ENCODE results near the gene SLC12A6. TPM values are rescaled to one million over a fixed set of nuclear protein-coding genes. Genes with fewer than 3 reads are reported as not detected.

The SLC12A6 gene
- total RNA-seq, 1 experiment from 2014 or later = 19.5 TPM

GRCh38 chr15:34262362-34262761 is 75.2 kb downstream of the SLC12A6 start:
- CTCF ChIA-PET = no interaction called here
- intact Hi-C loops (cut with micrococcal nuclease; ENCODE audit: unreplicated experiment) = no loop called here

GRCh38 chr15:34259566-34259965 is 78.0 kb downstream of the SLC12A6 start:
- H3K4me1 ChIP-seq (ENCODE audit: control insufficient read depth, insufficient read depth, low read length) = no peaks in the 10 kb centered on the region
- no peaks in the 10 kb centered on the region for H3K36me3 ChIP-seq (ENCODE audit: control insufficient read depth, insufficient read depth, low read length)
- no peaks in the 10 kb centered on the region for H3K9me3 ChIP-seq (ENCODE audit: control insufficient read depth, insufficient read depth, low read depth, low read length)
- POLR2A ChIA-PET = no interaction called here
- intact Hi-C loops (cut with micrococcal nuclease; ENCODE audit: unreplicated experiment) (no loop called here), in situ Hi-C loops (cut with HindIII; ENCODE audit: low pct_unique_long_range_greater_than_20kb, low sequenced_read_pairs) (no loop called here)
- H3K4me3 ChIP-seq (ENCODE audit: low read depth in 2 of 2, low read length in 2 of 2) = no peak overlapping the region
- DNase-seq (ENCODE audit: low read depth, low spot score) (no peak), ATAC-seq (no peak)
- H3K27me3 ChIP-seq (ENCODE audit: control insufficient read depth, insufficient read depth, low read length) = no peaks in the 10 kb centered on the region
- H3K27ac ChIP-seq (ENCODE audit: low read length) = no peak overlapping the region
- CTCF ChIA-PET = no interaction called here
- BruUV-seq (replicated peaks) = no TSS peak
- TF ChIP-seq CTCF (IDR thresholded peaks at IDR 0.05) (no peak), REST (IDR thresholded peaks at IDR 0.05; ENCODE audit: insufficient read depth in 1 of 2, low read depth in 2 of 2, low read length in 1 of 2) (no peak)

More at GRCh38 chr15:34262362-34262761, 75.2 kb downstream of the SLC12A6 start:
- in situ Hi-C loops (cut with HindIII; ENCODE audit: low pct_unique_long_range_greater_than_20kb, low sequenced_read_pairs) = no loop called here
- DNase-seq (ENCODE audit: low read depth, low spot score) = no peak
- no peaks in the 10 kb centered on the region for H3K9me3 ChIP-seq (ENCODE audit: control insufficient read depth, insufficient read depth, low read depth, low read length)
- no peak for ATAC-seq
- no peaks in the 10 kb centered on the region for H3K27me3 ChIP-seq (ENCODE audit: control insufficient read depth, insufficient read depth, low read length)
- no peaks in the 10 kb centered on the region for H3K36me3 ChIP-seq (ENCODE audit: control insufficient read depth, insufficient read depth, low read length)
- H3K4me1 ChIP-seq (ENCODE audit: control insufficient read depth, insufficient read depth, low read length) = no peaks in the 10 kb centered on the region
- H3K4me3 ChIP-seq (ENCODE audit: low read depth in 2 of 2, low read length in 2 of 2) = no peak overlapping the region
- POLR2A ChIA-PET = no interaction called here
- no TSS peak for BruUV-seq (replicated peaks)
- H3K27ac ChIP-seq (ENCODE audit: low read length) = no peak overlapping the region
- no peak for TF ChIP-seq CTCF (IDR thresholded peaks at IDR 0.05)
- TF ChIP-seq TCF7L2 (IDR thresholded peaks at IDR 0.05; ENCODE audit: low read depth, low read length) = no peak
- no peak for TF ChIP-seq REST (IDR thresholded peaks at IDR 0.05; ENCODE audit: insufficient read depth in 1 of 2, low read depth in 2 of 2, low read length in 1 of 2)
- no peak for TF ChIP-seq SIN3A (IDR thresholded peaks at IDR 0.05; ENCODE audit: borderline replicate concordance, insufficient read depth, low read depth, low read length)
- TF ChIP-seq POLR2AphosphoS5 (IDR thresholded peaks at IDR 0.05; ENCODE audit: low read depth, low read length) = no peak

Data from Panc1 (cell line).